Measurements from ENCODE around the gene S1PR5.
"Not testable (repeated sequence)": the region's sequence is repeated elsewhere in the genome, so short reads cannot be mapped to it uniquely, and the experiment has no call there.

The S1PR5 gene

DNA sequence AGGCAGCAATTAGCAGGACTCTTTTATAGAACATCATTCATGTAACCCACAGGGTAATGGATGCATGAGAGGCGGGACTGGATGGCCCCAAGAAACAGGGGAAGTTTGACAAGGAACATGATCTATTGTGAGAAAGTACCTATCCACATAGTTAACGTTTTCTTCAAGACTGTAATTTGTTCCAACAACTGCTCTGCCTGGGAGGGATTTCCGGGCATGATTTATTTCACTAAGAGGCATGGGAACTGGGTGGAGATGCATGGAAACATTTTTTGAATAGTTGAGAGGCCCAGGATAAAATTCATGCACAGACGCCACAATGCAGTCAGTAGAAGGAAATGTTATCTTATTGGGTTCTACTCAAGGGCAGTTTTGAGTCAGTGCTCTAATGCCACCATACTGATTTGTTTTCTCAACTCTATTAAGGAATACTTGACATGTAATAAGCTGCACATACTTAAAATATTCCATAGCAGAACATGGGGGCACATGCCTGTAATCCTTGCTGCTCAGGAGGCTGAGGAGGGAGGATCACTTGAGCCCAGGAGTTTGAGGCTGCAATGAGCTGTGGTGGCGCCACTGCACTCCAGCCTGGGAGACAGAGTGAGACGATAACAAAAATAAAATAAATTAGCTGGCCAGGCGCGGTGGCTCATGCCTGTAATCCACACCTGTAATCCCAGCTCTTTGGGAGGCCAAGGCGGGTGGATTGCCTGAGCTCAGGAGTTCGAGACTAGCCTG lies 16.6 kb upstream of the S1PR5 start:
- Histone ChIP-seq H3K4me3 (ENCODE audit: low read depth, low read length) (no peak overlapping the region), H3K27ac (no peak overlapping the region), H3K9me3 (ENCODE audit: severe bottlenecking) (no peaks in the 10 kb centered on the region), H3K36me3 (no peaks in the 10 kb centered on the region), H3K27me3 (ENCODE audit: insufficient read depth, low read depth, severe bottlenecking) (no peaks in the 10 kb centered on the region)
- no peak for DNase-seq
- TF ChIP-seq, protein P1, sequence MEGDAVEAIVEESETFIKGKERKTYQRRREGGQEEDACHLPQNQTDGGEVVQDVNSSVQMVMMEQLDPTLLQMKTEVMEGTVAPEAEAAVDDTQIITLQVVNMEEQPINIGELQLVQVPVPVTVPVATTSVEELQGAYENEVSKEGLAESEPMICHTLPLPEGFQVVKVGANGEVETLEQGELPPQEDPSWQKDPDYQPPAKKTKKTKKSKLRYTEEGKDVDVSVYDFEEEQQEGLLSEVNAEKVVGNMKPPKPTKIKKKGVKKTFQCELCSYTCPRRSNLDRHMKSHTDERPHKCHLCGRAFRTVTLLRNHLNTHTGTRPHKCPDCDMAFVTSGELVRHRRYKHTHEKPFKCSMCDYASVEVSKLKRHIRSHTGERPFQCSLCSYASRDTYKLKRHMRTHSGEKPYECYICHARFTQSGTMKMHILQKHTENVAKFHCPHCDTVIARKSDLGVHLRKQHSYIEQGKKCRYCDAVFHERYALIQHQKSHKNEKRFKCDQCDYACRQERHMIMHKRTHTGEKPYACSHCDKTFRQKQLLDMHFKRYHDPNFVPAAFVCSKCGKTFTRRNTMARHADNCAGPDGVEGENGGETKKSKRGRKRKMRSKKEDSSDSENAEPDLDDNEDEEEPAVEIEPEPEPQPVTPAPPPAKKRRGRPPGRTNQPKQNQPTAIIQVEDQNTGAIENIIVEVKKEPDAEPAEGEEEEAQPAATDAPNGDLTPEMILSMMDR (IDR thresholded peaks at IDR 0.05; ENCODE audit: low read depth, low read length) = no peak

DNA sequence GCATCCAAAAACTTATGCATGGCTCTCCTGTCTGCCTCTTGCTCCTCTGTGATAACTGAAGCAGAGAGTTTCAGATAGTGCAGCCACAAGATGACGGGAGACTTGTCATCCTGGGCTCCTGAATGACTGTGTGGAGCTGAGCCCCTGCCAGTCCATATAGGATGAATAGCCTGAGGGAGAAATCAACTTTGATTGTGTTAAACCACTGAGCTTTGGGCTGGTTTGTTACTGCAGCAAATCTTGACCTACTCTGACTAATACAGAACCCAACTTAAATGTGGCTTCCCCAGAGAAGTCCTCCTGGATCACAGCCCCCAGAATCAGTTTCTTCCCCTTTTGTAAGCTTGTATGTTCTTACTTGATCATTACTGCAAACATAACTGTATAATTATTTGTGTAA lies 15.2 kb upstream of the S1PR5 start:
- no peaks in the 10 kb centered on the region for H3K36me3 ChIP-seq
- no peaks in the 10 kb centered on the region for H3K27me3 ChIP-seq (ENCODE audit: insufficient read depth, low read depth, severe bottlenecking)
- DNase-seq = no peak
- TF ChIP-seq, protein P1 (IDR thresholded peaks at IDR 0.05; ENCODE audit: low read depth, low read length) = no peak
- H3K9me3 ChIP-seq (ENCODE audit: severe bottlenecking) = no peaks in the 10 kb centered on the region
- H3K27ac ChIP-seq = no peak overlapping the region
- H3K4me3 ChIP-seq (ENCODE audit: low read depth, low read length) = no peak overlapping the region

DNA sequence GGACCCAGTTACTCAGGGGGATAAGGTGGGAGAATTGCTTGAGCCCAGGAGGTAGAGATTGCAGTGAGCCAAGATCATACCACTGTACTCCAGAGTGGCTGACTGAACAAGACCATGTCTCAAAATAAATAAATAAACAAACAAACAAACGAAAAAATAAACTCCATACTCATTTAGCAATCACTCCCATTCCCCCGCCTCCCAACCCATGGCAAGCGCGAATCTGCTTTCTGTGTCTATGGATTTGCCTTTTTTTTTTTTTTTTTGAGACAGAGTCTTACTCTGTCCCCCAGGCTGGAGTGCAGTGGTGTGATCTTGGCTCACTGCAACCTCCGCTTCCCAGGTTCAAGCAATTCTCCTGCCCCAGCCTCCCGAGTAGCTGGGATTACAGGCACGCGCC lies 9.6 kb upstream of the S1PR5 start:
- not testable (repeated sequence) for H3K27ac ChIP-seq

DNA sequence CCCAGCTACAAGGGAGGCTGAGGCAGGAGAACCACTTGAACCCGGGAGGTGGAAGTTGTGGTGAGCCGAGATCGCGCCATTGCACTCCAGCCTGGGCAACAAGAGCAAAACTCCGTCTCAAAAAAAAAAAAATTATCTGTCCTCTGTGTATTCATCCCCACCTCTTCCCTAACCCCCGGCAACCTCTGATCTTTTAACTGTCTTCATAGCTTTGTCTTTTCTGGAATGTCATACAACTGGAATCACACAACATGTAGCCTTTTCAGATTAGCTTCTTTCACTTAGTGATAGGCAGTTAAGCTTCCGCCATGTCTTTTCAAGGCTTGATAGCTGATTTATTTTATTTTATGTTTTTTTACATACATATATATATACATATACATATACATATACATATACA lies 8.4 kb upstream of the S1PR5 start:
- no peak overlapping the region for H3K4me3 ChIP-seq (ENCODE audit: low read depth, low read length)
- no peak overlapping the region for H3K27ac ChIP-seq
- no peaks in the 10 kb centered on the region for H3K9me3 ChIP-seq (ENCODE audit: severe bottlenecking)
- H3K27me3 ChIP-seq (ENCODE audit: insufficient read depth, low read depth, severe bottlenecking) = no peaks in the 10 kb centered on the region
- DNase-seq = no peak
- TF ChIP-seq, protein P1 (IDR thresholded peaks at IDR 0.05; ENCODE audit: low read depth, low read length) = no peak
- no peaks in the 10 kb centered on the region for H3K36me3 ChIP-seq

More for the DNA sequence above, 9.6 kb upstream of the S1PR5 start:
- H3K9me3 ChIP-seq (ENCODE audit: severe bottlenecking); H3K36me3 ChIP-seq; H3K4me3 ChIP-seq (ENCODE audit: low read depth, low read length); DNase-seq; H3K27me3 ChIP-seq (ENCODE audit: insufficient read depth, low read depth, severe bottlenecking): not testable (repeated sequence)

DNA sequence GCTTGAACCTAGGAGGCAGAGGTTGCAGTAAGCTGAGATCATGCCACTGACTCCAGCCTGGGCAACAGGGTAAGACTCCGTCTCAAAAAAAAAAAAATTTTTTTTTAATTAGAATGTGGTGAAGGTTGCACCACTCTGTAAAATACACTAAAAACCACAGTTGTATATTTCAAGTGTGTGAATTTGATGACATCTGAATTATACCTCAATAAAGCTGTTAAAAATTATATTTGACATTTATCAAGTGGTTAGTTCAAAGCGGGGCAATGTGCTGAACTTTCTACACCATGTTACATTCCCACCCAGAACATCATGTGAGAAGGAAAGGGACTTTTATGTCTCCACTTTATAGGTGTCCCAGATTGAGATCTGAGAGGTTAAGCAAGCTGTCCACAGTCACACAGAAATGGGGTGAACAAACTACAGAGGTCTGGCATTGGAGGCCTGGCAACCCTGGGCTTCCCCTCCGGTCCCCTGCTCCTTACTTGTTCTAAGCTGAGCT lies 5.9 kb upstream of the S1PR5 start:
- Histone ChIP-seq H3K27me3 (ENCODE audit: insufficient read depth, low read depth, severe bottlenecking) (no peaks in the 10 kb centered on the region), H3K9me3 (ENCODE audit: severe bottlenecking) (no peaks in the 10 kb centered on the region), H3K27ac (no peak overlapping the region), H3K36me3 (no peaks in the 10 kb centered on the region), H3K4me3 (ENCODE audit: low read depth, low read length) (no peak overlapping the region)
- TF ChIP-seq, protein P1 (IDR thresholded peaks at IDR 0.05; ENCODE audit: low read depth, low read length) = no peak
- no peak for DNase-seq

DNA sequence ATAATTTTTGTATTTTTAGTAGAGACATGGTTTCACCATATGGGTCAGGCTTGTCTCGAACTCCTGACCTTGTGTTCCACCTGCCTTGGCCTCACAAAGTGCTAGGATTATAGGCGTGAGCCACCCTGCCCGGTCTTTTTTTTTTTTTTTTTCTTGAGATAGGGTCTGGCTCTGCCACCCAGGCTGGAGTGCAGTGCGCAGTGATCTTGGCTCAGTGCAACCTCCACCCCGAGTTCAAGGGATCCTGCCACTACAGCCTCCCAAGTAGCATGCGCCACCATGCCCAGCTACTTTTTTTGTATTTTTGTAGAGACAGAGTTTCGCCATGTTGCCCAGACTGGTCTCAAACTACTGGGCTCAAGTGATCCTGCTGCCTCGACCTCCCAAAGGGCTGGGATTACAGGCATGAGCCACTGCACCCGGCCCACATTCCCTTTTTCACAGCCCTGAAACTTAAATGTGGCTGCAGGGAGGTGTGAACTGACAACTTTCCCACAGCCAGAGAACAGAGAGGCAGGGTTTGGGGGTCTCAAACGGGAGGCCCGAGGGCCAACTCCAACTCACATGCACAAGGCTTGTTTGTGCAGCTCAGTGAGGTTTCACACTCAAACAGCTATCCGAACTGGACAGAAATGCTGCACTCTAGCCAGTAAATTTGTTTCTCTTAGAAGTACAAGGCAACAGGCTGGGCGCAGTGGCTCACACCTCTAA lies 4.4 kb upstream of the S1PR5 start:
- no peaks in the 10 kb centered on the region for H3K36me3 ChIP-seq
- TF ChIP-seq, protein P1 (IDR thresholded peaks at IDR 0.05; ENCODE audit: low read depth, low read length) = no peak
- DNase-seq = no peak
- no peaks in the 10 kb centered on the region for H3K27me3 ChIP-seq (ENCODE audit: insufficient read depth, low read depth, severe bottlenecking)
- H3K27ac ChIP-seq = no peak overlapping the region
- H3K4me3 ChIP-seq (ENCODE audit: low read depth, low read length) = no peak overlapping the region
- H3K9me3 ChIP-seq (ENCODE audit: severe bottlenecking) = no peaks in the 10 kb centered on the region
